Activated naive CD8-positive, alpha-beta T cell (primary cell): ENCODE measurements around the gene IZUMO2.
"Not testable (repeated sequence)": the region's sequence is repeated elsewhere in the genome, so short reads cannot be mapped to it uniquely, and the experiment has no call there.

ENCODE experiments used
- H3K27ac Mint-ChIP-seq: one replicate; pipeline ENCODE4 v1.8.0; 2021; ENCODE audit warnings: mixed read lengths
- H3K27me3 Mint-ChIP-seq: one replicate; pipeline ENCODE4 v1.8.0; 2021; ENCODE audit warnings: mixed read lengths
- H3K36me3 Mint-ChIP-seq: one replicate; pipeline ENCODE4 v1.8.0; 2021; ENCODE audit warnings: mixed read lengths
- H3K4me1 Mint-ChIP-seq: one replicate; pipeline ENCODE4 v1.8.0; 2021; ENCODE audit warnings: low read depth, mixed read lengths
- H3K4me3 Mint-ChIP-seq: one replicate; pipeline ENCODE4 v1.8.0; 2021; ENCODE audit warnings: mild to moderate bottlenecking, mixed read lengths
- H3K9me3 Mint-ChIP-seq: one replicate; pipeline ENCODE4 v1.8.0; 2021; ENCODE audit warnings: low read depth, mixed read lengths

Gene IZUMO2

DNA sequence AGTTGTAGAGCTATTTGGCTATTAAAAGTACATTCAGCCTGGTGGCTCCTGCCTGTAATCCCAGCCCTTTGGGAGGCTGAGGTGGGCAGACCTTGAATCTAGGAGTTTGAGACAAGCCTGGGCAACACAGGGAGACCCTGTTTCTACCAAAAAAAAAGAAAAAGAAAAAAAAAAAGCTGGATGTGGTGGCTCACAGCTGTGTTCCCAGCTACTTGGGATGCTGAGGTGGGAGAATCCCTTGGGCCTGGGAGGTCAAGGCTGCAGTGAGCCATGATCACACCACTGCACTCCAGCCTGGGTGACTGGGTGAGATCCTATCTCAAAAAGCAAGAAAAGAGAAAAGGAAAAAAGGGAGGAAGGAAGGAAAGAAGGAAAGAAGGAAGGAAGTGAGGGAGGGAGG is 9.6 kb upstream of the IZUMO2 start:
- Mint-ChIP-seq H3K27ac (no peak overlapping the region), H3K9me3 (no peaks in the 10 kb centered on the region), H3K27me3 (peaks cover 6% of the 10 kb centered on the region), H3K4me3 (no peak overlapping the region), H3K4me1 (no peaks in the 10 kb centered on the region), H3K36me3 (no peaks in the 10 kb centered on the region)

DNA sequence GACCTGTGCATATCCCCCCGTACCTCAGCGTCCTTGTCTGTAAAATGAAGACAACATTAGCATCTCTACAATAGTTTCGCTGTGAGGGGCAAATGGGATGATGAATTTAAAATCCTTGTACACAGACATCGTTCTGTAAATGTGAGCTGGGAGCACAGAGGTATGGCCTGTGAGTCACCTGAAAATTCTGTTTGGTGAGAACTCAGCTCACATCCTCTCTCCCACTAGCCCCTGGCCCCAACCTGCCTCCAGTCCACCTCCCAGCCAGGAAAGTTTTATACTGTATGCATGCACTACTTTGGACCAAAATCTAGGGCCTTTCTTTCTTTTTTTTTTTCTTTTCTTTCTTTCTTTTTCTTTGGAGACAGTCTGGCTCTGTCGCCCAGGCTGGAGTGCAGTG is 8.7 kb upstream of the IZUMO2 start:
- Mint-ChIP-seq H3K9me3 (no peaks in the 10 kb centered on the region), H3K4me1 (no peaks in the 10 kb centered on the region), H3K36me3 (no peaks in the 10 kb centered on the region), H3K27ac (no peak overlapping the region), H3K4me3 (no peak overlapping the region), H3K27me3 (peaks cover 9% of the 10 kb centered on the region)

GRCh38 chr19:50167314-50167721 is 4.2 kb upstream of the IZUMO2 start:
- H3K27me3 Mint-ChIP-seq, result peaks cover 13% of the 10 kb centered on the region
- no peak overlapping the region for H3K27ac Mint-ChIP-seq

GRCh38 chr19:50159078-50159477 is 4.0 kb downstream of the IZUMO2 start:
- H3K4me3 Mint-ChIP-seq, result no peak overlapping the region
- H3K4me1 Mint-ChIP-seq, result no peaks in the 10 kb centered on the region
- peaks cover 9% of the 10 kb centered on the region for H3K27me3 Mint-ChIP-seq
- H3K9me3 Mint-ChIP-seq, result peaks cover 9% of the 10 kb centered on the region
- H3K36me3 Mint-ChIP-seq, result peaks cover 2% of the 10 kb centered on the region
- no peak overlapping the region for H3K27ac Mint-ChIP-seq

More at GRCh38 chr19:50167314-50167721, 4.2 kb upstream of the IZUMO2 start:
- Mint-ChIP-seq H3K36me3 (no peaks in the 10 kb centered on the region), H3K4me1 (no peaks in the 10 kb centered on the region), H3K4me3 (no peak overlapping the region), H3K9me3 (no peaks in the 10 kb centered on the region)

DNA sequence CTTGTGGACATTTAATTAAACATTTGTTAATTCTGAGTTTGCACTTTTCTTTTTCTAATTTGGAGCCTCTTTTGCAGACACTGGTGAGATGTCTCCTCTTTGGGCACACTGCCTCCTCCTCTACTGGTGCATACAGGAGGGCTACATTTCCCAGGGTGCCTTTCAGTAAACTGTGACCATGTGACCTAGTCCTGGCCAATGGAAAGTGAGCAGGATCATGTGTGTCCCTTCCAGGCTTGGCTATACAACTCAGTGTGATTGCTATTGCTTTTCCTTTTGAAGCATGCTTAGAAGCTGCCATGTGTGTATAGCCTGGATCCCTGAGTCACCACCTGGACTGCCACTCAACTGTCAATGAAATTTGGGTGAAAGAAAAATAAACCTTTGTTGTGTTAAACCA is 4.5 kb downstream of the IZUMO2 start:
- Mint-ChIP-seq H3K27ac (no peak overlapping the region), H3K27me3 (peaks cover 9% of the 10 kb centered on the region), H3K4me3 (no peak overlapping the region), H3K9me3 (peaks cover 9% of the 10 kb centered on the region), H3K36me3 (peaks cover 2% of the 10 kb centered on the region), H3K4me1 (no peaks in the 10 kb centered on the region)

DNA sequence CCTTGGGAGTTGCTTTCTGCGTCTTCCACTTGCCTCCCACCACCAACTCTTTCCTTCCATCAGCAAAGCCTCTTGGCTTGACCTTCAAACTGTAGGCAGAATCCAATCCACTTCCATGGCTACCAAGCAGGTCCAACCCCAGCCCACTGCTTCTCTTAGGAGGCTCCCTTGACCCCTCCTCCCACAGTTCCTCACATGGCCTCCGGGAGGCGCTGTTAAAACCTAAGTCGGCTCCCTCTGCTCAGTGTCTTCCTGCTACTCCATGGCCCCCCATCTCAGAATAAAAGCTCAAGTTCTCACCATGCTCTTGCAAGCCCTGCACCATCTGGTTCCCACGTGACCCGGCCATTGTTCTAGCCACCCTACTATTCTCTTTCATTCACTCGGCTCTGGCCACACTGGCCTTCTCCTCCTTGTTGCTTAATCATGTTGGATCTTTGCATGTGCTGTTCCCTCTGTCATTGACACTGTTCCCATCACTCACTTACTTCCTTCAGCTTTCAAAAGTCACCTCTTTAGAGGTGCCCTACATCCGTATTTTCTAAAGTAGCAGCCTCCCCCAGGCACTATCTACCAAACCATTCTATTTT is 7.5 kb downstream of the IZUMO2 start:
- H3K4me3 Mint-ChIP-seq, result no peak overlapping the region
- peaks cover 2% of the 10 kb centered on the region for H3K36me3 Mint-ChIP-seq
- peaks cover 14% of the 10 kb centered on the region for H3K27me3 Mint-ChIP-seq
- H3K4me1 Mint-ChIP-seq, result no peaks in the 10 kb centered on the region
- peaks cover 9% of the 10 kb centered on the region for H3K9me3 Mint-ChIP-seq
- H3K27ac Mint-ChIP-seq, result no peak overlapping the region

DNA sequence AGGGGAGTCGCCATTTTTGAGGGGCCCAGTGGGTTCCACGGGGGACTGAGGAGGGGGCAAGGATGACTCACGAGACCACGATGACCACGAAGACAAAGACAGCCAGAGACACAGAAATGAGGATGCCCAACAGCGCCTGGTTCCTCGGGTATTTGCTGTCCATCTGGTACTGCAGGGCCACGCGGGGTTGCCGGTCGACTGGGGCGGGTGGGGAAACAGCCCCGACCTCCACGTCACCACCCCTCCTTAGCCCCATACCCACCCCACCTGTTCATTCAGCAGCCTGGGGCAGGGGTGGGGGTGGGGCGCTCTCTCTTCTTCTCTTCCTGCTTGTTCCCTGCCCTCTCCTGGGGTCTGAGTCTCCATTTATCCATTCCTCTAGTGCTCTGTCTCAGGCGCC is 8.6 kb downstream of the IZUMO2 start:
- H3K9me3 Mint-ChIP-seq, result peaks cover 9% of the 10 kb centered on the region
- peaks cover 2% of the 10 kb centered on the region for H3K36me3 Mint-ChIP-seq
- H3K4me1 Mint-ChIP-seq, result no peaks in the 10 kb centered on the region
- no peak overlapping the region for H3K27ac Mint-ChIP-seq
- H3K4me3 Mint-ChIP-seq, result no peak overlapping the region
- peaks cover 21% of the 10 kb centered on the region for H3K27me3 Mint-ChIP-seq

- Mint-ChIP-seq H3K27me3 (peaks cover 23% of the 10 kb centered on the region), H3K9me3 (peaks cover 3% of the 10 kb centered on the region), H3K36me3 (peaks cover 2% of the 10 kb centered on the region), H3K27ac (no peak overlapping the region), H3K4me3 (no peak overlapping the region), H3K4me1 (peaks cover under 1% of the 10 kb centered on the region)
These were observed 10.5 kb downstream of the IZUMO2 start for GRCh38 chr19:50152578-50152977.

DNA sequence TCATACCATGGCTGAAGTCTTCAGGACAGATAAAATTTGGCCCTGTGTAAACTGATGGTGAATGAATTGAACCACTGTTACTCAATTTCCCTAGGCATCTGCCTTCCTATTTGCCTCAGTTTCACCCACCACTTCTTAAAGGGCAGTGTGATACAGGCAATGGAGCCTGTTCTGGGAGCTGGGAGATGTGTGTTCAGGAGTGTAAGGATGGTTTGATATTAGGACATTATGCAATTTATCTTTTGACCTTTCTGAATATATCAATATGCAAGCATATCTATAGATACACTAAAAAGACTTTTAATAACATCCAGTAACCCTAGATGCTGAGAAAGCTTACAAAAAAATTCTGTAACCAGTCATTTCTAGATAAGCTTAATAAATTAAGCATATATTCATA is 14.6 kb downstream of the IZUMO2 start:
- Mint-ChIP-seq H3K27me3 (peaks cover 19% of the 10 kb centered on the region), H3K9me3 (no peaks in the 10 kb centered on the region), H3K36me3 (no peaks in the 10 kb centered on the region), H3K4me1 (peaks cover 6% of the 10 kb centered on the region), H3K27ac (no peak overlapping the region), H3K4me3 (peak overlapping the region; percentile 85)

DNA sequence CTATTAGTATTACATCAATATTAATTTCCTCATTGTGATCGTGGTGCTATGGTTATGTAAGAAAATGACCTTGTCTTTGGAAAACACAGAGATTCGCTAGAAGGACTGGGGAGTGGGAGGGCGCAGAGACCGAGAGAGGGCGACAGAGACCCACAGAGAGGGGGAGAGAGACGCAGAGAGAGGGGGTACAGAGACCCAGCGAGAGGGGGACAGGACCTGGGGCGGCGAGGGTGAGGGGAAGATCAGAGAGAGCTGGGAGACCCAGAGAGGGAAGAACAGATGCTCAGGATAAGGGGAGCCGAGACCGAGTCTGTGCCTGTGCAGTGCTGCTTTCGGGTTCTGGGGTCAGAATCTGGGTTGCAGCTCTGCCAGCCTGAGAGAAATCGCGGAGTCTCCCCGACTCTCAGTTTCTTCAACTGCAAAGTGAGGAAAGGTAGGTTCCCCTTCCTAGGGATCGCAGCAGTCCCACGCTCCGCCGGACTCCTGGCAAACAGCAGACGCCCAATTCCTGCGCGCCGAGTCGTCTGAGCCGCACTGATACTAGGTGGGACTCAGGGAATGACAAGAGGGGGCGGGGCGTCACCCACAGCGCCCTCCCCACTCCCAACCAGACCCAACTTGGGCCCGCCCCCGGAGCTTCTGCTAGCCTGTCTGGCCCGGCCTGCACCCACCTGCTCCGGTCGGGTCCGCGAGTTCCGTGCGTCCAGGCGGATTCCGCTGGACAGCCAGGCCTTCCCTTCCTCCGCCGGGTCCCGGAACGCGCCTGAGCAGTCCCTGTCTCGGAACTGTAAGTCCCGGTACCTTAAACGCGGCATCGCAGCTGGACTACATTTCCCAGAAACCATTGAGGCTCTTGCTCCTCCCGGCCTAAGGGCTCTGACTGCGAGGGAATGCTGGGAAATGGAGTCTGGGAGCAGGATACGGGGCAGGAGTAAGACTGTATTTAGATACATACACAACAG is 15.3 kb downstream of the IZUMO2 start:
- peaks cover 6% of the 10 kb centered on the region for H3K4me1 Mint-ChIP-seq
- H3K36me3 Mint-ChIP-seq, result no peaks in the 10 kb centered on the region
- peak overlapping the region; percentile 85 for H3K4me3 Mint-ChIP-seq
- peaks cover 17% of the 10 kb centered on the region for H3K27me3 Mint-ChIP-seq
- no peak overlapping the region for H3K27ac Mint-ChIP-seq
- no peaks in the 10 kb centered on the region for H3K9me3 Mint-ChIP-seq

DNA sequence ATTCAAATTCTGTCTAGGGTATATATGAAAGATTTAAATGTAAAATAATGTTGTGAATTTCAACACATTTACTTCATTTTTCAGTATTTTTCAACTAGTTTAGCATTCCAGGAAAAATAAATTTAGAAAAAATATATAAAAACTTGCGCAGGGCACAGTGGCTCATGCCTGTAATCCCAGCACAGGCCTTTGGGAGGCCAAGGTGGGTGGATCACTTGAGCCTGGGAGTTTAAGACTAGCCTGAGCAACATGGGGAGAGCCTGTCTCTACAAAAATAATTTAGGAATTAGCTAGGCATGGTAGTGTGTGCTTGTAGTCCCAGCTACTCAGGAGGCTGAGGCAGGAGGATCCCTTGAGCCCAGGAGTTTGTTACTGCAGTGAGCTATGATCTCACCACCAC is 21.2 kb downstream of the IZUMO2 start:
- H3K9me3 Mint-ChIP-seq, H3K4me3 Mint-ChIP-seq, H3K36me3 Mint-ChIP-seq, H3K27me3 Mint-ChIP-seq, H3K27ac Mint-ChIP-seq, H3K4me1 Mint-ChIP-seq: not testable (repeated sequence)

- not testable (repeated sequence) for H3K27ac Mint-ChIP-seq, H3K36me3 Mint-ChIP-seq, H3K4me1 Mint-ChIP-seq, H3K9me3 Mint-ChIP-seq, H3K4me3 Mint-ChIP-seq, H3K27me3 Mint-ChIP-seq
These were observed 22.8 kb downstream of the IZUMO2 start for GRCh38 chr19:50140118-50140845.

- H3K9me3 Mint-ChIP-seq, H3K4me3 Mint-ChIP-seq, H3K36me3 Mint-ChIP-seq, H3K27me3 Mint-ChIP-seq, H3K4me1 Mint-ChIP-seq, H3K27ac Mint-ChIP-seq: not testable (repeated sequence)
These were observed 26.3 kb downstream of the IZUMO2 start for GRCh38 chr19:50136603-50137365.

DNA sequence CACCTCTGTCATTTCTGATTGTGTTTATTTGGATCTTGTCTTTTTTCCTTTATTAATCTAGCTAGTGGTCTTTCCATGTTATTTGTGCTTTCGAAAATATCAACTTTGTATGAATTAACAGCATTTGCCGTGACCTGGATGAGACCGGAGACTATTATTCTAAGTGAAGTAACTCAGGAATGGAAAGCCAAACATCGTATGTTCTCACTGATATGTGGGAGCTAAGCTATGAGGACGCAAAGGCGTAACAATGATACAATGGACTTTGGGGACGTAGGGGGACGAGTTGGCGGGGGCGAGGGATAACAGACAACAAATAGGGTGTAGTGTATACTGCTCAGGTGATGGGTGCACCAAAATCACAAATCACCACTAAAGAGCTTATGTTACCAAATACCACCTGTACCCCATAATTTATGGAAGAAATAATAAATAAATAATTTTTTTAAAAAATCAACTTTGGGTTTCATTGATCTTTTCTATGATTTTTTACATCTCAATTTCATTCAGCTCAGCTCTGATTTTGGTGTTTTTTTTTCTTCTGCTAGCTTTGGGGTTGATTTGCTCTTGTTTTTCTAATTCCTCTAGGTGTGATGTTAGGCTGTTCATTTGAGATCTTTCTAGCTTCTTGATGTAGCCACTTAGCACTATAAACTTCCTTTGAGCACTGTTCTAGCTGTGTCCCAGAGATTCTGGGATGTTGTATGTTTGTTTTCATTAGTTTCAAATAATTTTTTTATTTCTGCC is 27.1 kb downstream of the IZUMO2 start:
- H3K4me1 Mint-ChIP-seq, H3K27me3 Mint-ChIP-seq, H3K9me3 Mint-ChIP-seq, H3K4me3 Mint-ChIP-seq, H3K36me3 Mint-ChIP-seq, H3K27ac Mint-ChIP-seq: not testable (repeated sequence)
